GM19372 (cell line): Measurements from ENCODE around the gene ZNF496.
"Not testable (repeated sequence)": the region's sequence is repeated elsewhere in the genome, so short reads cannot be mapped to it uniquely, and the experiment has no call there.

Experiments used
- ATAC-seq: cut with Tn5 transposase; IDR thresholded peaks from one replicate; pipeline ENCODE4 v1.9.1; 2021; ENCODE audit warnings: mild to moderate bottlenecking, low read depth, moderate library complexity; ENCODE audit not compliant: unreplicated experiment

The ZNF496 gene

GRCh38 chr1:247296599-247297180 is 35.0 kb downstream of the ZNF496 start:
- no peak for ATAC-seq

- no peak for ATAC-seq
Observed at GRCh38 chr1:247295746-247296145, 35.9 kb downstream of the ZNF496 start.

GRCh38 chr1:247295274-247295684 is 36.4 kb downstream of the ZNF496 start:
- ATAC-seq: no peak

- ATAC-seq: no peak
Observed at GRCh38 chr1:247294282-247294681, 37.4 kb downstream of the ZNF496 start.

GRCh38 chr1:247293047-247293446 is 38.6 kb downstream of the ZNF496 start:
- no peak for ATAC-seq

GRCh38 chr1:247291833-247292561 is 39.7 kb downstream of the ZNF496 start:
- ATAC-seq: no peak

GRCh38 chr1:247291161-247291560 is 40.5 kb downstream of the ZNF496 start:
- no peak for ATAC-seq

GRCh38 chr1:247290576-247290975 is 41.1 kb downstream of the ZNF496 start:
- ATAC-seq: no peak

GRCh38 chr1:247289274-247289892 is 42.3 kb downstream of the ZNF496 start:
- not testable (repeated sequence) for ATAC-seq

GRCh38 chr1:247288341-247288740 is 43.3 kb downstream of the ZNF496 start:
- no peak for ATAC-seq

- no peak for ATAC-seq
Observed at GRCh38 chr1:247287460-247287859, 44.2 kb downstream of the ZNF496 start.

- no peak for ATAC-seq
Observed at GRCh38 chr1:247286134-247286670, 45.5 kb downstream of the ZNF496 start.

GRCh38 chr1:247281001-247281574 is 50.6 kb downstream of the ZNF496 start:
- no peak for ATAC-seq

- ATAC-seq: no peak
Observed at GRCh38 chr1:247277191-247277590, 54.5 kb downstream of the ZNF496 start.

GRCh38 chr1:247274605-247275256 is 56.9 kb downstream of the ZNF496 start:
- ATAC-seq: no peak

- no peak for ATAC-seq
Observed at GRCh38 chr1:247273013-247273412, 58.7 kb downstream of the ZNF496 start.

GRCh38 chr1:247270003-247270402 is 61.7 kb downstream of the ZNF496 start:
- ATAC-seq: no peak

GRCh38 chr1:247269133-247269532 is 62.5 kb downstream of the ZNF496 start:
- no peak for ATAC-seq

- ATAC-seq: no peak
Observed at GRCh38 chr1:247268390-247269045, 63.1 kb downstream of the ZNF496 start.

GRCh38 chr1:247266053-247266452 is 65.6 kb downstream of the ZNF496 start:
- ATAC-seq: no peak
